Stimulated activated CD4-positive, alpha-beta T cell treated with anti-CD3 and anti-CD28 coated beads, Interleukin-4, amount 100 ng/mL, for 48 hours (primary cell): ENCODE results near the gene ZNF711.
"Not testable (repeated sequence)": the region's sequence is repeated elsewhere in the genome, so short reads cannot be mapped to it uniquely, and the experiment has no call there.

Experiments
- DNase-seq, 2 donors: peaks; one replicate each; pipeline ENCODE4 v3.0.0-alpha.2; 2020; ENCODE audit warnings: low read depth in 2 of 2

Gene ZNF711

GRCh38 chrX:85243761-85244449 is at the start of gene ZNF711, which contains the start of gene SATL1:
ZNF711 (plus strand) TSS chrX:85243991; CDS start chrX:85247573, 3,582 bp downstream.
SATL1 (minus strand) TSS chrX:85243779; CDS start chrX:85108968, 134,811 bp downstream.
- DNase-seq: no peak

GRCh38 chrX:85196319-85196718 is 47.5 kb upstream of the ZNF711 start:
- no peak for DNase-seq

GRCh38 chrX:85203461-85203970 is 40.3 kb upstream of the ZNF711 start:
- no peak for DNase-seq

GRCh38 chrX:85213792-85214530 is 29.8 kb upstream of the ZNF711 start:
- DNase-seq: no peak

- DNase-seq: no peak
Observed at GRCh38 chrX:85215946-85216345, 27.8 kb upstream of the ZNF711 start.

- DNase-seq: no peak
Observed at GRCh38 chrX:85221361-85221760, 22.4 kb upstream of the ZNF711 start.

GRCh38 chrX:85223359-85223758 is 20.4 kb upstream of the ZNF711 start:
- DNase-seq: no peak

GRCh38 chrX:85243155-85243554 is 636 bp upstream of the ZNF711 start:
- DNase-seq: no peak

GRCh38 chrX:85244450-85245211 is 840 bp downstream of the ZNF711 start:
- no peak for DNase-seq

- DNase-seq: not testable (repeated sequence)
Observed at GRCh38 chrX:85285286-85285685, 41.5 kb downstream of the ZNF711 start.

- DNase-seq: no peak
Observed at GRCh38 chrX:85288992-85289723, 45.4 kb downstream of the ZNF711 start.

- DNase-seq: no peak
Observed at GRCh38 chrX:85303544-85303943, 59.8 kb downstream of the ZNF711 start.

- no peak for DNase-seq
Observed at GRCh38 chrX:85309717-85310116, 65.9 kb downstream of the ZNF711 start.

GRCh38 chrX:85311348-85311747 is 67.6 kb downstream of the ZNF711 start:
- DNase-seq: not testable (repeated sequence)
